ENCODE measurements around the gene E2F2.

DNA sequence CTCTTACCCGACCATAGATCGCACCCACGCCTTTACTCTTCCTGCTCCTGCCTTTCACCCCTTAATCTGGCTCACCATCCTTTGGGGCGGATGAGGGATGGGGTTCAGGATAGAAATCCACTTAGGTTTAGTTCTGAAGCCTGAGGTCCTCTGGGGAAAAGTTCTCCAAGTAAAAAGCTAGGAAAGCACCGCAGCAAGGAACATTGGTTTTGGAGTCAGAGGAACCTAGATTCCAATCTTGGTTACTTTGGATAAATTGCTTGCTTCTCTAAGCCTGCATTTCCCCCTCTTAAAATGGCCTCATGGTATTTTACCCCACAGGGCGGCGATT, 46.1 kb downstream of the E2F2 start:
- TF ChIP-seq POLR2A (IDR thresholded peaks at IDR 0.05; ENCODE audit: low read depth, low read length): no peak
- TF ChIP-seq POLR2AphosphoS5 (IDR thresholded peaks at IDR 0.05; ENCODE audit: low read depth, low read length): no peak
- no peak for TF ChIP-seq TAF1 (IDR thresholded peaks at IDR 0.05; ENCODE audit: borderline replicate concordance, low read depth, low read length)
